GM23338 (cell line): ENCODE data around the gene ZAP70. TPM values are rescaled to one million over a fixed set of nuclear protein-coding genes. Genes with fewer than 3 reads are reported as not detected.

Experiments
- ATAC-seq: fragments of 200-7000 bp; cut with Tn5 transposase; 3 replicates; pipeline ENCODE4 v1.9.1; 2020
- DNase-seq: peaks from one replicate; pipeline ENCODE4 v3.0.0-alpha.2; 2015; ENCODE audit warnings: low spot score
- H2AFZ ChIP-seq: fragments of 200-600 bp; sonication (generic); 2 replicates; pipeline ENCODE4 v1.8.0; 2016; ENCODE audit warnings: antibody characterized with exemption, mild to moderate bottlenecking, moderate library complexity
- H3F3A ChIP-seq: fragments of 200-600 bp; sonication (generic); replicated peaks from 2 replicates; pipeline ENCODE4 v1.8.0; 2017; ENCODE audit warnings: antibody characterized with exemption, mixed run types, low read depth
- H3K27ac ChIP-seq: fragments of 200-600 bp; sonication (generic); 2 replicates; pipeline ENCODE4 v1.6.1; 2016; ENCODE audit warnings: low read depth
- H3K27me3 ChIP-seq: fragments of 200-600 bp; sonication (generic); 2 replicates; pipeline ENCODE4 v1.8.0; 2016; ENCODE audit warnings: mild to moderate bottlenecking, mixed run types, moderate library complexity; ENCODE audit not compliant: insufficient read depth
- H3K36me3 ChIP-seq: fragments of 200-600 bp; sonication (generic); 2 replicates; pipeline ENCODE4 v1.8.0; 2016; ENCODE audit warnings: mild to moderate bottlenecking; ENCODE audit not compliant: insufficient read depth
- H3K4me1 ChIP-seq: fragments of 200-600 bp; sonication (generic); 2 replicates; pipeline ENCODE4 v1.8.0; 2016; ENCODE audit warnings: mild to moderate bottlenecking, moderate library complexity; ENCODE audit not compliant: insufficient read depth
- H3K4me2 ChIP-seq: fragments of 200-600 bp; sonication (generic); 2 replicates; pipeline ENCODE4 v1.7.1; 2017; ENCODE audit warnings: mixed run types
- H3K4me3 ChIP-seq: fragments of 200-600 bp; sonication (generic); 2 replicates; pipeline ENCODE4 v1.6.1; 2016; ENCODE audit warnings: mixed run types
- H3K79me2 ChIP-seq: fragments of 200-600 bp; sonication (generic); replicated peaks from 2 replicates; pipeline ENCODE4 v1.8.0; 2017; ENCODE audit warnings: mild to moderate bottlenecking; ENCODE audit not compliant: insufficient read depth
- H3K9me2 ChIP-seq: fragments of 200-600 bp; sonication (generic); 2 replicates; pipeline ENCODE4 v1.8.0; 2017; ENCODE audit not compliant: insufficient read depth
- H4K20me1 ChIP-seq: fragments of 200-600 bp; sonication (generic); replicated peaks from 2 replicates; pipeline ENCODE4 v1.8.0; 2017; ENCODE audit warnings: mild to moderate bottlenecking; ENCODE audit not compliant: insufficient read depth
- H3K27ac Mint-ChIP-seq: 2 replicates; pipeline ENCODE4 v1.8.0; 2020; ENCODE audit warnings: inconsistent platforms, mild to moderate bottlenecking, moderate library complexity, mixed read lengths
- H3K27me3 Mint-ChIP-seq: 3 replicates; pipeline ENCODE4 v1.8.0; 2022; ENCODE audit warnings: low read depth, mild to moderate bottlenecking, moderate library complexity, mixed read lengths, inconsistent platforms; ENCODE audit not compliant: insufficient read depth, poor library complexity
- H3K36me3 Mint-ChIP-seq: 3 replicates; pipeline ENCODE4 v1.8.0; 2021; ENCODE audit warnings: low read depth, mild to moderate bottlenecking, inconsistent platforms, moderate library complexity, mixed read lengths
- H3K4me1 Mint-ChIP-seq: 3 replicates; pipeline ENCODE4 v1.8.0; 2020; ENCODE audit warnings: mild to moderate bottlenecking, inconsistent platforms, mixed read lengths
- H3K4me3 Mint-ChIP-seq: 3 replicates; pipeline ENCODE4 v1.8.0; 2021; ENCODE audit warnings: moderate library complexity, mild to moderate bottlenecking, inconsistent platforms, mixed read lengths
- H3K9me3 Mint-ChIP-seq: 3 replicates; pipeline ENCODE4 v1.8.0; 2020; ENCODE audit warnings: moderate library complexity, mild to moderate bottlenecking, inconsistent platforms, mixed read lengths
- CREB1 ChIP-seq: fragments of 250-450 bp; sonication (Bioruptor Pico); IDR thresholded peaks from 2 replicates; pipeline ENCODE4 v1.5.0; 2020; ENCODE audit warnings: low read depth, mild to moderate bottlenecking, moderate library complexity
- CTCF ChIP-seq, 2 experiments: fragments of 200-600 bp in 1 of 2; sonication (generic) in 1 of 2; conservative IDR thresholded peaks; 2 replicates each; pipeline versions ENCODE4 v1.5.1 to v1.6.1; 2016 to 2017; ENCODE audit warnings: antibody characterized with exemption in 2 of 2, low read depth in 2 of 2, mild to moderate bottlenecking in 2 of 2, moderate library complexity in 1 of 2
- EZH2 ChIP-seq: fragments of 200-600 bp; sonication (generic); IDR thresholded peaks from one replicate; pipeline ENCODE4 v1.8.0; 2017; ENCODE audit warnings: antibody characterized with exemption, mild to moderate bottlenecking, low read depth; ENCODE audit not compliant: unreplicated experiment
- EZH2phosphoT487 ChIP-seq: fragments of 200-600 bp; sonication (generic); IDR thresholded peaks from one replicate; pipeline ENCODE4 v1.8.1; 2018; ENCODE audit warnings: antibody characterized with exemption; ENCODE audit not compliant: unreplicated experiment
- JUNB ChIP-seq: IDR thresholded peaks from one replicate; pipeline ENCODE4 v1.6.1; 2016; ENCODE audit warnings: antibody characterized with exemption; ENCODE audit not compliant: unreplicated experiment
- NANOG ChIP-seq: IDR thresholded peaks from 2 replicates; pipeline ENCODE4 v1.6.1; 2016; ENCODE audit warnings: antibody characterized with exemption, borderline replicate concordance
- POLR2AphosphoS5 ChIP-seq: IDR thresholded peaks from 2 replicates; pipeline ENCODE4 v1.6.1; 2016; ENCODE audit warnings: antibody characterized with exemption, low read depth
- STAT1 ChIP-seq: IDR thresholded peaks from one replicate; pipeline ENCODE4 v1.6.1; 2016; ENCODE audit warnings: antibody characterized with exemption; ENCODE audit not compliant: unreplicated experiment
- ZNF114 ChIP-seq: fragments of 250-450 bp; sonication (Bioruptor Pico); IDR thresholded peaks from 2 replicates; pipeline ENCODE4 v1.5.0; 2020; ENCODE audit warnings: mild to moderate bottlenecking, moderate library complexity
- ZNF331 ChIP-seq: fragments of 250-450 bp; sonication (Bioruptor Pico); IDR thresholded peaks from 2 replicates; pipeline ENCODE4 v1.5.0; 2020; ENCODE audit warnings: low read depth, mild to moderate bottlenecking, moderate library complexity
- ZNF462 ChIP-seq: fragments of 250-450 bp; sonication (Bioruptor Pico); IDR thresholded peaks from 2 replicates; pipeline ENCODE4 v1.5.0; 2020; ENCODE audit warnings: mild to moderate bottlenecking, moderate library complexity
- polyA plus RNA-seq: library from polyadenylated mRNA; unstranded; fragments of >200 nt; fragmentation: Nextera tagmentation; extraction: Ambion mirVana; gene quantifications from 2 replicates; pipeline ENCODE4 v1.2.1, GENCODE V29; 2016
- total RNA-seq: library from RNA; depleted of rRNA; stranded (reverse); fragments of >200 nt; shearing (Covaris generic); gene quantifications from 2 replicates; pipeline ENCODE4 v1.2.3, GENCODE V29; 2014
- TF ChIP-seq, protein P1 (sequence below): IDR thresholded peaks from one replicate; pipeline ENCODE4 v1.6.1; 2018; ENCODE audit warnings: antibody characterized with exemption; ENCODE audit not compliant: unreplicated experiment
- TF ChIP-seq, protein P2 (sequence below): IDR thresholded peaks from 2 replicates; pipeline ENCODE4 v1.6.1; 2016; ENCODE audit warnings: antibody characterized with exemption

ZAP70 gene
- total and polyA plus RNA-seq, 2 experiments from 2014 or later, result 0.42 TPM; not detected in 1

GRCh38 chr2:97706112-97706511 is 7.3 kb upstream of the ZAP70 start:
- Histone ChIP-seq H3K79me2 (no peaks in the 10 kb centered on the region), H3K36me3 (no peaks in the 10 kb centered on the region), H3K4me1 (no peaks in the 10 kb centered on the region), H4K20me1 (no peaks in the 10 kb centered on the region), H3K27ac (no peak overlapping the region), H3K4me2 (no peak overlapping the region), H3K4me3 (no peak overlapping the region), H3K9me2 (no peaks in the 10 kb centered on the region), H3F3A (no peaks in the 10 kb centered on the region), H2AFZ (no peak overlapping the region), H3K27me3 (no peaks in the 10 kb centered on the region)
- Mint-ChIP-seq H3K9me3 (no peaks in the 10 kb centered on the region; the same call in 2 of the 3 replicates), H3K4me3 (no peak overlapping the region), H3K27me3 (peaks cover 1% of the 10 kb centered on the region), H3K4me1 (peaks cover 4% of the 10 kb centered on the region; the same call in 1 of the 3 replicates), H3K27ac (no peak overlapping the region), H3K36me3 (peaks cover 2% of the 10 kb centered on the region; the same call in 1 of the 3 replicates)
- DNase-seq (no peak), ATAC-seq (no peak)
- TF ChIP-seq ZNF114 (CRISPR knock-in tag) (no peak), JUNB (no peak), EZH2phosphoT487 (no peak), CREB1 (CRISPR knock-in tag) (no peak), STAT1 (no peak), EZH2 (no peak), ZNF331 (CRISPR knock-in tag) (no peak), NANOG (no peak), CTCF (conservative IDR thresholded peaks at IDR 0.05; ENCODE audit: low read depth in 2 of 2) (no peak), POLR2AphosphoS5 (no peak), ZNF462 (CRISPR knock-in tag) (no peak)
- TF ChIP-seq, protein P1, sequence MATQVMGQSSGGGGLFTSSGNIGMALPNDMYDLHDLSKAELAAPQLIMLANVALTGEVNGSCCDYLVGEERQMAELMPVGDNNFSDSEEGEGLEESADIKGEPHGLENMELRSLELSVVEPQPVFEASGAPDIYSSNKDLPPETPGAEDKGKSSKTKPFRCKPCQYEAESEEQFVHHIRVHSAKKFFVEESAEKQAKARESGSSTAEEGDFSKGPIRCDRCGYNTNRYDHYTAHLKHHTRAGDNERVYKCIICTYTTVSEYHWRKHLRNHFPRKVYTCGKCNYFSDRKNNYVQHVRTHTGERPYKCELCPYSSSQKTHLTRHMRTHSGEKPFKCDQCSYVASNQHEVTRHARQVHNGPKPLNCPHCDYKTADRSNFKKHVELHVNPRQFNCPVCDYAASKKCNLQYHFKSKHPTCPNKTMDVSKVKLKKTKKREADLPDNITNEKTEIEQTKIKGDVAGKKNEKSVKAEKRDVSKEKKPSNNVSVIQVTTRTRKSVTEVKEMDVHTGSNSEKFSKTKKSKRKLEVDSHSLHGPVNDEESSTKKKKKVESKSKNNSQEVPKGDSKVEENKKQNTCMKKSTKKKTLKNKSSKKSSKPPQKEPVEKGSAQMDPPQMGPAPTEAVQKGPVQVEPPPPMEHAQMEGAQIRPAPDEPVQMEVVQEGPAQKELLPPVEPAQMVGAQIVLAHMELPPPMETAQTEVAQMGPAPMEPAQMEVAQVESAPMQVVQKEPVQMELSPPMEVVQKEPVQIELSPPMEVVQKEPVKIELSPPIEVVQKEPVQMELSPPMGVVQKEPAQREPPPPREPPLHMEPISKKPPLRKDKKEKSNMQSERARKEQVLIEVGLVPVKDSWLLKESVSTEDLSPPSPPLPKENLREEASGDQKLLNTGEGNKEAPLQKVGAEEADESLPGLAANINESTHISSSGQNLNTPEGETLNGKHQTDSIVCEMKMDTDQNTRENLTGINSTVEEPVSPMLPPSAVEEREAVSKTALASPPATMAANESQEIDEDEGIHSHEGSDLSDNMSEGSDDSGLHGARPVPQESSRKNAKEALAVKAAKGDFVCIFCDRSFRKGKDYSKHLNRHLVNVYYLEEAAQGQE, result no peak
- TF ChIP-seq, protein P2, sequence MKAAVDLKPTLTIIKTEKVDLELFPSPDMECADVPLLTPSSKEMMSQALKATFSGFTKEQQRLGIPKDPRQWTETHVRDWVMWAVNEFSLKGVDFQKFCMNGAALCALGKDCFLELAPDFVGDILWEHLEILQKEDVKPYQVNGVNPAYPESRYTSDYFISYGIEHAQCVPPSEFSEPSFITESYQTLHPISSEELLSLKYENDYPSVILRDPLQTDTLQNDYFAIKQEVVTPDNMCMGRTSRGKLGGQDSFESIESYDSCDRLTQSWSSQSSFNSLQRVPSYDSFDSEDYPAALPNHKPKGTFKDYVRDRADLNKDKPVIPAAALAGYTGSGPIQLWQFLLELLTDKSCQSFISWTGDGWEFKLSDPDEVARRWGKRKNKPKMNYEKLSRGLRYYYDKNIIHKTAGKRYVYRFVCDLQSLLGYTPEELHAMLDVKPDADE, result no peak
